Islet of Langerhans (tissue), 1 donor: ENCODE data around the gene CFLAR.
"Not testable (repeated sequence)": the region's sequence is repeated elsewhere in the genome, so short reads cannot be mapped to it uniquely, and the experiment has no call there.

Experiments
- FAIRE-seq: peaks from one replicate; lab custom pipeline; 2011; peaks lifted over from hg19 to GRCh38; lab: Jason Lieb, UNC

CFLAR gene

GRCh38 chr2:201118961-201119854, 3.2 kb downstream of the CFLAR start:
- FAIRE-seq: no peak

DNA sequence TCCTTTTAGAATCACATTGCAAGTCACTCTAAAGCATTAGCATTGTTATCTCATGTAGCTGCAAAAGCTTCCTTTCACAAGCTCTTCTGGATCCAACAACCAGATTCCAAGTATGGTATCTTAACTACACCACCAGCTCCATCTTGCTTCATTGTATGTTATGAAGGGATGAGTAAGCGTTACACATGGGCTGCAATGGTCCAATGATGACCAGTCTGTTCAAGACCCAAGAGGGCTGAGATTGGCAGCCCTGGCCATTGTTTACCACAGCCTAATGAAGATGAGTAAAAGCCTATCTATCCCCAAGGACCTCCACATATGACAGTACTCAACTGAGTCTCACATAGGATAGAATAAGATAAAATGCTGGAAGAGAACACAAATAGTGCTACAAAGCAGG, 6.3 kb downstream of the CFLAR start:
- no peak for FAIRE-seq

DNA sequence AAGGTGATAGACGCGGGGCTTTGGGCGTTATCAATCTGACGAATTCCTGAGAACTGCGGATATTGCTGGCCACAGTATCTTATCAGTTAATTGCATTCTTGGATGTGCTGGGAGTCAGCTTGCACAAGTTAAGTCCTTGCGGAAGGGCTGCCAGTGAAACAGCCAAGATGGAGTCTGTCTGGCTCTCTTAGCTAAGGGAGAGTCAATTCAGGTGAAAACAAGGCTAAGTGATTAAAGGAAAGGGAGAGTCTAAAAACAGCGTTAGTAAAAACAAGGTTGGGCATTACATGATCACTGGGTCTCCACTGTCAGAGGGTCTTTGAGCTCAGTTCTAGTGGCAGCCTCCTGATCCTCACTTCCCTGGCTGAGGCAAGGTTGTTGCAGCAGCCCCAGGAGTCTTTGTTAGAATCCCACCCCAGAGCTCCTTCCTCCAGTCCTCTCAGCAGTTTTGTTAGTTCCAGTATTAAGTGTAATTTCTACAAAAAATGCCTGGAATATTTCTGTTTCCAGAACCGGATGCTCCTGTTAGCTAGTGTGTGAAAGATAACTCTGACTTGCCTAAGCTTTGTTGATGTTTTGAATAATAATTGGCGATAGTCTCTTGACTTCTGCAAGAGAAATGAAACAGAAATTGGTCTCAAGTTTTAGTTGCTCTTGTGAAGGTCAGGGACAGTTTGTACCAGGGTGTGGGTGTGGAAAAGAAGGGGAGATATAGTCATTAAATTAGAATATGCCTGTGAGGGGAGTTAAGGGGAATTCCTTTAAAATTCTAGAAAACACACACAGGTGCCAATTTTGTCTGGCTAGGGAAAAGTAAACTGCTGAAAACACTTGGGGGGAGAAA, 10.6 kb downstream of the CFLAR start:
- no peak for FAIRE-seq

DNA sequence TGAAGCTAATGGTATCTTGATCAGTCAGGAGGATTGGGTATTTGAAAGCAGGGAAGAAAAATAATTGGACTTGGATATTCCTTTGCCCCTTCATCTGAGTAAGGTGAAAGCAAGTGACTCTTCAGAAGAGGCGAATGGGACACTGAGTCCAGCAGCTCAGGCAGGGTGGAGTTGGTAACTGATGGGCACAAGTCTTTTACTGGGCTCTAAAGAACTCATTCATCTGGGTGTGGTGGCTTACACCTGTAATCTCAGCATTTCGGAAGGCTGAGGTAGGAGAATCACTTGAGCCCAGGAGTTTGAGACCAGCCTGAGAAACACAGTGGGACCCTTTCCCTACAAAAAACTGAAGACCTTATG, 11.2 kb downstream of the CFLAR start:
- FAIRE-seq: no peak

GRCh38 chr2:201127570-201127969, 11.6 kb downstream of the CFLAR start:
- FAIRE-seq: no peak

- FAIRE-seq: no peak
Observed at GRCh38 chr2:201128033-201128432, 12.1 kb downstream of the CFLAR start.

DNA sequence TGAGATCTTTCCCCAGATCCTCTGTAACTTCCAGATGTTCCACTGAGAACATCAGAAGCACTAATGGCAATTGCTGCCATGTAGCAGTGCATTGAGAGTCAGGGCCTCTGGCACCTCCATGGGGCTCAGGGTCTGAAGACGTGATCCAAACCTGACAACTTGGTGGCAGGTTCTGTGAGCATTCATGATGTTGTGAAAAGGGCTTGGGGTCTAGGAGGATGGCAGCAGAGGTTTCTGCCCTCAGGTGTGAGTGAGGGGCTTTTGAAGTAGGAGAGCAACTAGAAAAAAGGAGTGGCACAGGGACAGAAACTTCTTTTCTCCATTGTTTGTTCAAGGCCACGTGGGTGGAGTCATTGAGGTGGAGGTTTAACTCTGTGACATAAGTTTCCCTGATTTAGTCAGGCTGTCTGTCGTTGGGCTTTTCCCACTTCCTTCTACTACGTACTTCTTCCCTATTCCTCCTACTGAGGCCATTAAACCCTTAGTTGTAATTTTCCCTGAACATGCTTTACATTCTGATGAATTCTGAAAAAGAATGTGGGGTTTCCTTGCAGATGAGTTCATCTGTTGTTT, 13.1 kb downstream of the CFLAR start:
- FAIRE-seq: no peak

DNA sequence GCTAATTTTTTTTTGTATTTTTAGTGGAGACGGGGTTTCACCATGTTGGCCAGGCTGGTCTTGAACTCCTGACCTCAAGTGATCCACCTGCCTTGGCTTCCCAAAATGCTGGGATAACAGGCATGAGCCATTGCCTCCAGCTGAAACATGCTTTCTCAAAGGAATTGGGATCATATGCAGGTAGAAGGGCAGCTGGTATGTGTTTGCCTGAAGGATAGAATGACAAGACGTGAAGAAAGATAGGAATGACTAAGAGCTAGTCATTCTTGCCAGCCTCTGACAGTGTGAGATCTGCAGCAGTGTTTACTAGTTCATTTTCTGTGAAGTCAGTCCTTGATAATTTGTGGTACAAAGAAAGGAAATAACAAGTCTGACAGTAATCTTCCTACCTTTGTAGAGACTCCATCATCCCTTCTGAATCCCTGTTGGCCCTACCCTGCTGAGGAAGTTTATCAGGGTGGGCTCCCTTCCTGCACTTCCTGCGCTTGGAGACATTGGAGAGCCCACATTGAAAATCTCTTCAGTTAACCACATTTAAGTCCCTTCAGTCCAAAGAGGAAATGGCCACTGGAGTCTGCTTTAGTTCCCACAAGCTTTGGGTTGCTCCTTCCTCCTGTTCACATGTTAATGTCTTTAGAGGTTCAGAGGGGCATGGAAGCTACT, 14.7 kb downstream of the CFLAR start:
- no peak for FAIRE-seq

GRCh38 chr2:201132518-201132917, 16.6 kb downstream of the CFLAR start:
- FAIRE-seq: no peak

DNA sequence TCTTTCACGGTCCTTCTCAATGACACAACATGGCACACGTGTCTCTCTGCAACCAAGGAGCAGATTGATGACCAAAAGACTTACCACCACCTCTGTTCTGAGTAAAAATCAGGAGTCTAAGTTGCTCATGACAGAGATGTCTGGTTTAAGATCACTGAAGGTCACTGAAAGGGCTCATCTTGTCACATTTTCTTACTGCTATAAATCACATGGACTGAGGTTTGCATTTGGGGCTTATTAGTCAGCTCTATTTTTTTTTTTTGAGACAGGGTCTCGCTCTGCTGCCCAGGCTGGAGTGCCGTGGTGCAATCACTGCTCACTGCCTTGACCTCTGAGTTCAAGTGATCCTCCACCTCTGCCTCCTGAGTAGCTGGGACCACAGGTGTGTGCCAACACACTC, 19.4 kb downstream of the CFLAR start:
- no peak for FAIRE-seq

GRCh38 chr2:201136889-201137321, 20.9 kb downstream of the CFLAR start:
- no peak for FAIRE-seq

GRCh38 chr2:201137505-201138400, 21.8 kb downstream of the CFLAR start:
- no peak for FAIRE-seq

- FAIRE-seq: no peak
Observed at GRCh38 chr2:201138401-201138970, 22.5 kb downstream of the CFLAR start.

- FAIRE-seq: not testable (repeated sequence)
Observed at GRCh38 chr2:201138986-201139781, 23.2 kb downstream of the CFLAR start.

DNA sequence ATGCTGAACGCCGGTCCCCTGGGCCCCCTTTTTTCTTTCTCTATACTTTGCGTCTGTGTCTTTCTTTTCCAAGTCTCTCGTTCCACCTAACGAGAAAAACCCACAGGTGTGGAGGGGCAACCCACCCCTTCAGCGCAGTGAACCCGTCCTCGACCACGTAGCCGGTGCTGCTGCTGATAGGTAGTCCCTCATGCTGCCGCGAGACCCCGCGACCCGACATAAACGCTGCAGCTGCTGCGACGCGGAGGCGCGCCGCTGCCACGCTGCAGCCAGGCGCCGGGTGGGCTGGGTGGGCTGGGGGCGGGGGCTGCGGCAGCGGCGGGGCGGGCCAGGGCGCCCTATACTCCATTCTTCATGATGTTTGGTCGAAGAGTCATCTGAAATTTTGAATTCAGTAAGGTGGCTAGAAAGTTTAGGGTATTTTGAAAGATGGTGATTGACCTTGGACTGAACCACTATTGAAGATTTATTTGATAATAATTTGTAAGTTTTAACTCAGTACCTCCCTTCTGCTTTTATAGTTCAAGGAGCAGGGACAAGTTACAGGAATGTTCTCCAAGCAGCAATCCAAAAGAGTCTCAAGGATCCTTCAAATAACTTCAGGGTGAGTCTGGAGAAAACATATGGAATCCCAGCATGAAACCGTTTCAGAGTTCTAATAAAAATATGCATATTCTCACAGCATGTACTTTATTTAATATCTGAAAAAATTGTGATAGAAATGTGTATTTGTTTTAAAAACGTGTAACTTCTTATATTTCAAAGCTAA, 24.1 kb downstream of the CFLAR start:
- FAIRE-seq: no peak

- FAIRE-seq: no peak
Observed at GRCh38 chr2:201144101-201145051, 28.4 kb downstream of the CFLAR start.

- no peak for FAIRE-seq
Observed at GRCh38 chr2:201148434-201148990, 32.5 kb downstream of the CFLAR start.
